ENCODE data around the gene PCSK9. TPM values are rescaled to one million over a fixed set of nuclear protein-coding genes. Genes with fewer than 3 reads are reported as not detected.

PCSK9 gene
- total and polyA plus RNA-seq, 2 of the 13 experiments (the other 11 are each of a cell fraction or from before 2014, with no cell fraction given) = 33.3 to 80.5 TPM

GRCh38 chr1:55040083-55040932 is 960 bp downstream of the PCSK9 start (continued):
- no peak for TF ChIP-seq MLX (CRISPR knock-in tag; IDR thresholded peaks at IDR 0.05)
- no peak for TF ChIP-seq NR1H2 (CRISPR knock-in tag; IDR thresholded peaks at IDR 0.05; ENCODE audit: borderline replicate concordance, low read depth)
- TF ChIP-seq FOXM1 (CRISPR knock-in tag; IDR thresholded peaks at IDR 0.05) = no peak
- TF ChIP-seq ZNF564 (CRISPR knock-in tag; IDR thresholded peaks at IDR 0.05) = no peak
- no peak for TF ChIP-seq SMAD1 (CRISPR knock-in tag; IDR thresholded peaks at IDR 0.05; ENCODE audit: borderline replicate concordance, low read depth)
- TF ChIP-seq PHF20 (CRISPR knock-in tag; IDR thresholded peaks at IDR 0.05) = no peak
- no peak for TF ChIP-seq ZBTB20 (CRISPR knock-in tag; IDR thresholded peaks at IDR 0.05; ENCODE audit: borderline replicate concordance, low read depth)
- no peak for TF ChIP-seq SOX5 (CRISPR knock-in tag; IDR thresholded peaks at IDR 0.05; ENCODE audit: borderline replicate concordance)
- no peak for TF ChIP-seq NFE2L2 (IDR thresholded peaks at IDR 0.05; ENCODE audit: low read length)
- 0 out of 2 replicates have a peak, but pooled peaks have one; percentile 1 for TF ChIP-seq SAFB2 (CRISPR knock-in tag; IDR thresholded peaks at IDR 0.05; ENCODE audit: borderline replicate concordance, low read depth)
- TF ChIP-seq ZNF124 (CRISPR knock-in tag; IDR thresholded peaks at IDR 0.05) = no peak
- no peak for TF ChIP-seq ZNF891 (CRISPR knock-in tag; IDR thresholded peaks at IDR 0.05)
- 0 out of 2 replicates have a peak, but pooled peaks have one; percentile 16 for TF ChIP-seq HNRNPL (IDR thresholded peaks at IDR 0.05; ENCODE audit: low read depth, low read length)
- no peak for TF ChIP-seq TBX3 (IDR thresholded peaks at IDR 0.05; ENCODE audit: borderline replicate concordance)
- no peak for TF ChIP-seq JUN (CRISPR knock-in tag; IDR thresholded peaks at IDR 0.05)
- no peak for TF ChIP-seq TARDBP (CRISPR knock-in tag; IDR thresholded peaks at IDR 0.05)
- no peak for TF ChIP-seq TAF1 (CRISPR knock-in tag; IDR thresholded peaks at IDR 0.05)
- TF ChIP-seq ZBTB4 (CRISPR knock-in tag; IDR thresholded peaks at IDR 0.05; ENCODE audit: borderline replicate concordance) = no peak
- TF ChIP-seq NR2F2 (IDR thresholded peaks at IDR 0.05; ENCODE audit: borderline replicate concordance, low read depth) = no peak
